Midbrain (tissue), 1 donor: ENCODE measurements around the gene ARMH2.
"Not testable (repeated sequence)": the region's sequence is repeated elsewhere in the genome, so short reads cannot be mapped to it uniquely, and the experiment has no call there.

Experiments used
- DNase-seq: peaks from one replicate; lab custom pipeline; 2025; lab: John Stamatoyannopoulos, UW

The ARMH2 gene

DNA sequence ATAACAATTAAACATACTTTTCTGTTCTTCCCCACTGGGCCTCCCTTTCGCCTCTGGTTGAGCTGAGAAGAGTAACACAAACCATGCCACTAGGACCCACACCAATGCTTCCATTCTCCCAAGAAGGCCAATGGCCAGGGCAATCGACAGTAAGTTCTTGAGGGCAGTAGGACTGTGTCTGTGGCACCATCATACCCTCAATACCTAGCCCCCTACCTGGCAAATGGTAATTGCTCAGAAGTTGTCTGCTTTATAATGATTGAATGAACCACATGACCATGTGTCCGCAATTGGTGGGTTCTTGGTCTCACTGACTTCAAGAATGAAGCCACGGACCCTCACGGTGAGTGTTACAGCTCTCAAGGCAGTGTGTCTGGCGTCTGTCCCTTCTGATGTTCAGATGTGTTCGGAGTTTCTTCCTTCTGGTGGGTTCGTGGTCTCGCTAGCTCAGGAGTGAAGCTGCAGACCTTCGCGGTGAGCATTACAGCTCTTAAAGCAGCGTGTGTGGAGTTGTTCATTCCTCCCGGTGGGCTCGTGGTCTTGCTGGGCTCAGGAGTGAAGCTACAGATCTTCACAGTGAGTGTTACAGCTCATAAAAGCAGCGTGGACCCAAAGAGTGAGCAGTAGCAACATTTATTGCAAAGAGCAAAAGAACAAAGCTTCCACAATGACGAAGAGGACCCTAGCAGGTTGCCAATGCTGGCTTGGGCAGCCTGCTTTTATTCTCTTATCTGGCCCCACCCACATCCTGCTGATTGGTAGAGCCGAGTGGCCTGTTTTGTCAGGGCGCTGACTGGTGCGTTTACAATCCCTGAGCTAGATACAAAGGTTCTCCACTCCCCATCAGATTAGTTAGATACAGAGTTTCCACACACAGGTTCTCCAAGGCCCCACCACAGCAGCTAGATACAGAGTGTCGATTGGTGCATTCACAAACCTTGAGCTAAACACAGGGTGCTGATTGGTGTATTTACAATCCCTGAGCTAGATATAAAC, 33.6 kb downstream of the ARMH2 start:
- DNase-seq = not testable (repeated sequence)

DNA sequence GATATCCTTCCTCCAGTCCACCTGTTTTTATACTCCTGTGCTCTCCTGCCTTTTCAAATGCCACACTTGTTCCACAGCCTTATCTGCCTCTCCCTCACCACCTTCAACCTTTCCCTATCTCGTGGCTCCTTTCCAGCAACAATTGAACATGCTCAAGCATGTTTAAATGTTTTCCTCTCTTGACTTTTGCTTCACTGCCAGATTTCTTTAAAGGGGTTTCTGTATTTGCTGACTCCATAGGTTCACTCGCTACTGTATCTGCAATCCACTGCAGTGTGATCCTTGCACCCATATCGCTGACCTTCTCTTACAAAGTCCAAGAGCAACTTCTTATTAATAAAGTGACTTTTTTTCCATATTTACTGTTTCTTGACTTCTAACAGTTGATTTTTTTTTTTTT, 35.1 kb downstream of the ARMH2 start:
- no peak for DNase-seq

DNA sequence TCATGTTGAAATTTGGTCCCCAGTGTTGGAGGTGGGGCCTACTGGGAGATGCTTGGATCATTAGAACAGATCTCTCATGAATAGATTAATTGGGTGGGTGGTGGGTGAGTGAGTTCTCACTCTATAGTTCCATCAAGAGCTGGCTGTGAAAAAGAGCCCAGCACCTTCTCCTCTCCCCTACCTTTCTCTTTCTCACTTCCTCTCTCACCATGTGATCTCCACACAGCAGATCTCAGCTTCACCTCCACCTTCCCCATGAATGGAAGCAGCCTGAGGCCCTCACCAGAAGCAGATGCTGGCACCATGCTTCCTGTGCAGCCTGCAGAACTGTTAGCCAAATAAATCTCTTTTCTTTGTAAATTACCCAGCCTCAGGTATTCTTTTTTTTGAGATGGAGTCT, 36.9 kb downstream of the ARMH2 start:
- no peak for DNase-seq

DNA sequence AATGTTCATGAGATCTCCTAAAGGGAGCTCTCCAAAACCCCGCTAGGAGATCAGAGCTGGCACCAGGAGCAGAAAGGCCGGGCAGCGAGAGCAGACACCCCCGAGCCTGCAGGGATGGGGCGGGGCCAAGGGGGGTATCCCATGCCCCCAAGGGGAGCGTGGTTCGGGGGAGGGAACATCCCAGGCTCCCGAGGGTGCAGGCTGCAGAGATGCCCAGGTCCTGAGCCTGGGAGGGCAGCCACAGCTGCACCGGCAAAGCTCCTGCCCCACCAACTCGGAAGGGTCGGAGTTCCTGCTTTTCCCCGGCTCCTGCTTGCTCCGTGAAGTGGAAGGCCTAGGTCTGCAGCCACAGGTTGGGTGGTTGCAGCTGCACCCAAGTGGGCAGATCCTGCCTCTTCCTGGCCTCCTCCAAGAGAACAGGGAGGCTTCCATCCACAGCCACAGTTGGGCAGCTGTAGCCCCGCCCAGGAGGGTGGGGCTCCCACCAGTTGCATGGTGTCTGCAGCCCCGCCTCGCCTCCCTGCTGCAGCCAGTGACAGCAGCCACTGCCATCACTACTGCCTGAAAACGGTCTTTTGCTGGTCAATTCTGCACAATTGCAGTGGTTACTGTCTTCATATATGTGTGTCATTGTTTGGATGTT, 37.4 kb downstream of the ARMH2 start:
- no peak for DNase-seq

DNA sequence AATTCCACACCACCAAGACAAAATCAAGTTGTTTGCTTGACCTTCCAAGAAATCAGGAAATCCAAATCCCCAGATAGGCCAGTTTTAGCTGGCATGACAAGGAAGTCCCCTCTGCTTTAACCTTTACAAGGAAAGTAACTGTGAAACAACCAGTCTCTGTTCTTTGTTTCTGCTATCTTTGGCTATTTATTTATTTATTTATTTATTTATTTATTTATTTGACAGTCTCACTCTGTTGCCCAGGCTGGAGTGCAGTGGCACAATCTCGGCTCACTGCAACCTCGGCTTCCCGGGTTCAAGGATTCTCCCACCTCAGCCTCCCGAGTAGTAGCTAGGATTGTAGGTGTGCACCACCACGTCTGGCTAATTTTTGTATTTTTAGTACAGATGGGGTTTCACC, 38.5 kb downstream of the ARMH2 start:
- no peak for DNase-seq

- DNase-seq = no peak
These were observed 39.0 kb downstream of the ARMH2 start for GRCh38 chr6:24759718-24760117.

- DNase-seq = no peak
These were observed 41.1 kb downstream of the ARMH2 start for GRCh38 chr6:24757611-24758010.

- no peak for DNase-seq
These were observed 43.4 kb downstream of the ARMH2 start for GRCh38 chr6:24755279-24755678.

DNA sequence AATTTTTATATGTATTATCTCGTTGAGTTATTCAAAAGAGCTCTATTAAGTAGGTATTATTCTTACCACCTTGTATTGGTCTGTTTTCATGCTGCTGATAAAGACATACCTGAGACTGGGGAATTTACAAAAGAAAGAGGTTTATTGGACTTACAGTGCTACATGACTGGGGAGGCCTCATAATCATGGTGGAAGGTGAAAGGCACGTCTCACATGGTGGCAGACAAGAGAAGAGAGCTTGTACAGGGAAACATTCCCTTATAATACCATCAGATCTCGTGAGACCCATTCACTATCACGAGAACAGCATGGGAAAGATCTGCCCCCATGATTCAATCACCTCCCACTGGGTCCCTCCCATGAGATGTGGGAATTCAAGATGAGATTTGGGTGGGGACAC, 44.3 kb downstream of the ARMH2 start:
- not testable (repeated sequence) for DNase-seq

GRCh38 chr6:24753545-24753944, 45.2 kb downstream of the ARMH2 start:
- DNase-seq = no peak

- no peak for DNase-seq
These were observed 45.7 kb downstream of the ARMH2 start for GRCh38 chr6:24752917-24753492.

DNA sequence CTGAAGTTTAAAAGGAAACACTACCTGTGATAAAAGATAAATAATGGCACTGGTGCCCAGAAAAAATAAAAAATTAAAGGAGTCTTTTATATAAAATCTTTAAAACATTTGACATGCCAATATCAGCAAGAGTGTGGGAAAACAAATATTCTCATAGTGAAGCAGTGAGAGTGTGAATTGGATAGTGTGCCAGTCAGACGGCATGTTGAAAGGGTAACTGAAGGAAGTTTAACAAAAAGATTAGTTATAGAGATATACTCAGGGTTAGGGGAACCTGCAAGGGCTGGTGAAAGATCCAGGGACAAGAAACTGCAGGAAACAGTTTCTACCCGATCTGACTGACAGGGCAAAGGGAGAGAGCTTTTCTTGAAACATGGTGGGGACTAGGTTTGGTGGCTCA, 46.2 kb downstream of the ARMH2 start:
- DNase-seq = no peak

- not testable (repeated sequence) for DNase-seq
These were observed 47.8 kb downstream of the ARMH2 start for GRCh38 chr6:24750878-24751277.

DNA sequence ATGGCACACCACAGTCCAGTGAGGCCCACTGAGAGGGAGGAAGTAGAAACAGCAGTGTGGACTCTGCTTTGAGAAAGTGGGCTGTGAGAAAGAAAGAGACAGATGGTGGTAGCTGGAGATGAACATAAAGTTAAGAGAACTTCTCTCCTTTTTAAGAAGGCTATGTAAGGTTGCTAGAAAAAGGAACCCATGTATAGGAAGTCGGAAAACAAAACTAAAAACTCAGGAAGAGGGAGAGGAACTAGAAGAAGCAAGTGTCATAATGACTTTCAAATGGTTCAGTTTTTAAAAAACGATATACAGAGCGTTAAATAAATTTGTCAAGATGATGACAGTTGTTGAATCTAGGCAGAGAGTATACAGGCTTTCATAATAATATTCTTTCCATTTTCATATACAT, 49.4 kb downstream of the ARMH2 start:
- DNase-seq = no peak
